Mucosa of gallbladder (tissue), 1 donor: ENCODE results near the gene PHPT1. TPM values are rescaled to one million over a fixed set of nuclear protein-coding genes. Genes with fewer than 3 reads are reported as not detected.
"Not testable (repeated sequence)": the region's sequence is repeated elsewhere in the genome, so short reads cannot be mapped to it uniquely, and the experiment has no call there.

Experiments
- DNase-seq: peaks from one replicate; pipeline ENCODE4 v3.0.0-alpha.2; 2020; ENCODE audit warnings: low spot score
- total RNA-seq: library from RNA; stranded (reverse); gene quantifications from one replicate; pipeline ENCODE4 v1.2.1, GENCODE V29; 2021
- donor health status: DM: no; HTN: no; CAD: no.

The PHPT1 gene
- total RNA-seq, 1 donor from 2014 or later = 150 TPM

DNA sequence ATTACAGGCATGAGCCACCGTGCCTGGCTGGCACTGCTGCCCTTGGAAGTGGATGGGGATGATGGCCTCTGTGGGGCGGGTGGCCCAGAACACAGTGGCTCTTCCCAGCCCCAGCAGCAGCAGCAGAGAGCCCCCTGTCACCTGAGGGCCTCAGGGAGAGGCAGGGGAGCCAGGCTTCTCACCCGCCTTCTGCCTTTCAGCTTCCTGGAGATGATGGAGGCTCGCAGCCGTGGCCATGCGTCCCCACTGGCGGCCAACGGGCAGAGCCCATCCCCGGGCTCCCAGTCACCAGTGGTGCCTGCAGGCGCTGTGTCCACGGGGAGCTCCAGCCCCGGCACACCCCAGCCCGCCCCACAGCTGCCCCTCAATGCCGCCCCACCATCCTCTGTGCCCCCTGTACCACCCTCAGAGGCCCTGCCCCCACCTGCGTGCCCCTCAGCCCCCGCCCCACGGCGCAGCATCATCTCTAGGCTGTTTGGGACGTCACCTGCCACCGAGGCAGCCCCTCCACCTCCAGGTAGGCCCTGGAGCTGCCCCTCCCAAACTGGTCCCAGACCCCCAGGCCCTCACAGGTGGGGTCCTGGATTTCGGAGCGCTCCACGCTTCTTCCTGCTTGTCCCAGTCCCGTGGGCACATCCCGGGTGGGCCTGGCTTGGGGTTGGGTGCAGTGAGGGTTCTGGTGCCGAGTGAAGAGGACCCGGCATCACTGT lies 11.9 kb upstream of the PHPT1 start:
- DNase-seq = no peak

DNA sequence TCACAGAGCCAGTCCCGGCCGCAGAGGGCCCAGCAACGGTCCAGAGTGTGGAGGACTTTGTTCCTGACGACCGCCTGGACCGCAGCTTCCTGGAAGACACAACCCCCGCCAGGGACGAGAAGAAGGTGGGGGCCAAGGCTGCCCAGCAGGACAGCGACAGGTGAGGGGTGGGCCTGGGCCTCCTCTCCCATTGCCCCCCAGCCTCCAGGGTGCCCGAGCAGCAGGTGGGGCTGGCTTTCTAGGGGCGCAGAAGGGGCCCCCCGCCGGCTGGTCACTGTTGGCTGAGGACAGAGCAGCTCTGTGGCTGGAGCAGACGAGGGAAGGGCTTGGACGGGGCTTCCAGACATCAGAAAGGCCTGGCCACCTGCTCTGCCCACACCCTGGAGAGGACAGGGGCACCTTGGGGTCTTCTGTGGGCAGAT lies 11.3 kb upstream of the PHPT1 start:
- not testable (repeated sequence) for DNase-seq

GRCh38 chr9:136838314-136839228 lies 10.6 kb upstream of the PHPT1 start:
- DNase-seq = no peak

DNA sequence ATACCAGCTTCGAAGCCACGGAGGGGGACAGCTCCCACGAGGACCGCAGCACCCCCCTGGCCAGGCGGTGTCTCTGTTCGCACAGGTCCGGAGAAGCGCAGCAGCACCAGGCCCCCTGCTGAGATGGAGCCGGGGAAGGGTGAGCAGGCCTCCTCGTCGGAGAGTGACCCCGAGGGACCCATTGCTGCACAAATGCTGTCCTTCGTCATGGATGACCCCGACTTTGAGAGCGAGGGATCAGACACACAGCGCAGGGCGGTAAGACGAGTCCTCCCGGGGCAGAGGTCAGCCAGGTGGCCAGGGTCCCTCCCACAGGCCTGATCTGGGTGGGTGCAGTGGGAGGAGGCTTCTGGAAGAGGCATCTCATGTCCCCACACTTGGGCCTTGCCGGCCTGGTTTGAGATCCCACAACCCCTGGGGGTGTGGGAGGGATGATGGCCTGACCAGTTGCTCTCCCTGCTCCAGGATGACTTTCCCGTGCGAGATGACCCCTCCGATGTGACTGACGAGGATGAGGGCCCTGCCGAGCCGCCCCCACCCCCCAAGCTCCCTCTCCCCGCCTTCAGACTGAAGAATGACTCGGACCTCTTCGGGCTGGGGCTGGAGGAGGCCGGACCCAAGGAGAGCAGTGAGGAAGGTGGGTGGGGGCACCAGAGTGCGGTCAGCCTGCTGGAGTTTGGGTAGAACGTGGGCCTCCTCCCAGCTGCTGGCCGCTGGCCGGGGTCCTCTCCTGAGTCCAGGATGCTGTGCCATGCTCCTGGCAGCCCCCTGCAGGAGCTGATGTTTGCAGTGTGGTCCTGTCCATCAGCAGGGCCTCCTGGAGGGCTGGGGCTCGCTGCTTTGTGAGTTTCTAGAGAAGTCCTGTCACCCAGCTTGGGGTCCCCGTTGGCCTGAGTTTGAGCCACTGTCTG lies 9.7 kb upstream of the PHPT1 start:
- no peak for DNase-seq

DNA sequence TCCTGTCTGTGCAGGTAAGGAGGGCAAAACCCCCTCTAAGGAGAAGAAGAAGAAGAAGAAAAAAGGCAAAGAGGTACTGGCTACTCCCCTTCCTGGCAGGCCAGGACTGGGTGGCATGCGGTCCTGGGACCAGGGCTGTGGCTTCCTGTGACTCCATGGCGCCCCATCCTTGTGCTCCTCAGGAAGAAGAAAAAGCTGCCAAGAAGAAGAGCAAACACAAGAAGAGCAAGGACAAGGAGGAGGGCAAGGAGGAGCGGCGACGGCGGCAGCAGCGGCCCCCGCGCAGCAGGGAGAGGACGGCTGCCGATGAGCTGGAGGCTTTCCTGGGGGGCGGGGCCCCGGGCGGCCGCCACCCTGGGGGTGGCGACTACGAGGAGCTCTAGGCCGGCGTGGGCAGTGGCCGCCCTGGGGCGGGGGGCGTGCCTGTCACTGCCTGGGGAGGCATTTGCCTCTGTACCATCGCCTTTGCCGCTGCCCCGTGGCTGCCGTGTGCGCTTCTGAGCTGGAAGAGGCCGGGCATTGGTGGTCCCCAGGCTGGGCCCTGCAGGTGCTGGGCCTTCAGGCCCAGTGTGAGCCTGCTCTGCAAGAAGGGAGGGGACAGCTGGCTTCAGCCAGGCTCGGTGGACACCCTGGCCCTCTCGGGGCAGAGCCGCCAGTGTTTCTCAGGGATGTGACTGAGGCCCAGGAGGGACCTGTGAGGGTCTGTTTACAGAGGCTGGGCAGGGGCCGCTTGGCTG lies 8.9 kb upstream of the PHPT1 start:
- DNase-seq = no peak

DNA sequence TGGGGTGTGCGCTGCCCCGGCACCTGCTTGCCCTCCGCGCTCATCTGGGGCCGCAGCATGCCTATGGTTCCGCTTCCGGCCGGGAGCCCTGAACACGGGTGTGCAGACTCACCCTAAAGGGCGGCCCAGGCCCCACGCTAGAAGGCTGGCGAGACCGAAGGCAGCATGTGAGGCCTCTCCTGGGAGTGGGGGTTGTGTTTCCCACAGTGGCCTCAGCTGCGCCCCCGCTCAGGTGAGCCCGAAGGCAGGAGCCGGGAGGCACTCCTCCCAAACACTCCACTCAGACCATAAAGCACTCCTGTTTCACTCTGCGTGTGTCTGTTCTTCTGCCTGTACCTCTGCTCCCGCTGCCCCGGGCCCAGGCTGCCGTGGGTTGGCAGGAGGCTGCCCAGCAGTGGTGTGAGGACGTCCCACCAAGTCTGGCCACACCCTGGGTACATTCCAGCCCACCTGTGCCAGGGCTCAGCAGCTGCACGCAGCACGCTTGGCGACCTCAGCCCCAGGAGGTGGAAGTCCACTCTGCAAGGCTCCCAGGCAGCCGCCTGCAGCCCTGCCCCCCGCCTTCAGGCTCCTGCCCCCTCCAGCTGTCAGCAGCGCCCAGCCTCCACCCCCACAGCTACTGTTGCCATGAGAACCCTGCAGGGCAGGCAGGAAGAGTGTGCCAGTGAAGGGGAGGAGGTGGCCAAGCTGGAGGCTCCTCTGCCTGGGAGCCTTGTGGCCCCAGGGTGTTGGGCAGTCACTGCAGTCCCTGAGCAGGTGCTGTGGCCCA lies 8.1 kb upstream of the PHPT1 start:
- DNase-seq = peak; percentile 90

DNA sequence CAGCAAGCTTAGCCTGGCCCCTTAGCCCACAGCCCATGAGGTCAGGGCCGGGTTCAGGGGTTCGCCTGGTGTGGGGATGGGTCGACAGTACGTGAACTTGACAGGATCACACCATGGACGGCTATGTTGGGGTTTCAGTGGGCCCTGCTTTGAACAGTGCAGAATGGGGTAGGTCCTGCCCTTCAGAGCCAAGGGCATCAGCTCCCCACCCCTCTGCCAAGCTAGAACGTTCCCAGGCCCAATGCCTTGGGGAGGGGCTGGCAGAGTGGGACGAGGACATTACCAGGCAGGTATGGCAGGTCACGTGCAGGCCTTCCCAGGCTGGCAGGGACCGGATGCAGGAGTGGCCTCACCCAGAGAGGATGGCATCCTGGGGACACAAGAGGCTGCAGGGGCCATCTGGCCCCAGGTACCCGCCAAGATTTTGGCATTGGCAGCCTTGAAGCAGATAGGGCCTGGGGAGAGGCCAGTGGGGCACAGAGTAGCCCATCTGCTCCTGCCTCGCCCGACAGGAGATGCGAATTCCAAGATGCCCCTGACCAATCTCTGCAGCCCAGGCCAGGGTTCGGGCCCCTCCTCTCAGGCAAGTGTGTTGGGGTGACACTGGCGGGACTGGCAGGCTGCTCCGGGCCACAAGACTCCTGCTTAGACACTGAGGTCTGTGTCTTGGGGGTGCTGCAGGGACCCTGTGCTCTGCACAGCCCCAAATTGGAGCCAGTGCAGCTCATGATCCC lies 7.4 kb upstream of the PHPT1 start:
- DNase-seq = peak; percentile 59

GRCh38 chr9:136842380-136842948 lies 6.7 kb upstream of the PHPT1 start, which contains the start of gene AJM1:
TSS of gene AJM1 (plus strand) at chr9:136842478. CDS start at chr9:136844415, 1,937 bp downstream.
- peak; percentile 72 for DNase-seq

- not testable (repeated sequence) for DNase-seq
Observed at GRCh38 chr9:136843159-136843800, 5.9 kb upstream of the PHPT1 start.

GRCh38 chr9:136843801-136844740 lies 5.1 kb upstream of the PHPT1 start:
- not testable (repeated sequence) for DNase-seq

DNA sequence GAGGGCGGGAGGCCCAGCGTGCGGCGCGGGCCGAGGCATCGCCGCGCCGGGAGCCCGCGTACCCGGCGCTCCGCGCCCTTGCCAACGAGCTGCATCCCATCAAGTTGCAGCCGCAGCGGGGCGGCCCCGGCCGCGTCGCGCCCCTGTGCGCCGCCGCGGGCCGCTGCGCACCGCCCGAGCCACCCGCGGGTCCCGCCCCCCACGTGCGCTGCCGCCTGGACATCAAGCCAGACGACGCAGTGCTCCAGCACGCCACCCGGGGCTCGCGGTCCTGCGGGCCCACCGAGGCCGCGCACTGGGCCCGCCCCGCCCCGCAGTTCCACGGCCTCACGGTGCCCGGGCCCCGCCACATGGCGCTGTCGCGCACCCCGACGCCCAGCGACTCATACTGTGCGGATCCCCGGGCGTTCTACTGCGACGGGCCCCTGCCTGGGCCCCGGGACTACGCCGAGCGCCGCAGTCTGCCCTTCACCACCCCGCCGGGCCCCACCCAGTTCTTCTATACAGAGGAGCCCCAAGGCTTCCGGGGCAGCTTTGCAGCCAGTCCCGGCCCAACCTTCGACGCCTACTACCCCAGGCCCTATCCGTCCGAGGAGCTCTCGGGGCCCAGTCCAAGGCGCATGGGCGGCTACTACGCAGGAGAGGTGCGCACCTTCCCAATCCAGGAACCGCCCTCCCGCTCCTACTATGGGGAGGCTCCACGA lies 4.3 kb upstream of the PHPT1 start:
- no peak for DNase-seq

- no peak for DNase-seq
Observed at GRCh38 chr9:136845465-136846260, 3.5 kb upstream of the PHPT1 start.

- no peak for DNase-seq
Observed at GRCh38 chr9:136846376-136847087, 2.7 kb upstream of the PHPT1 start.

GRCh38 chr9:136847088-136847825 lies 2.0 kb upstream of the PHPT1 start:
- no peak for DNase-seq
